OCI-M2 (cell line): ENCODE measurements around the gene UTP18.
"Not testable (repeated sequence)": the region's sequence is repeated elsewhere in the genome, so short reads cannot be mapped to it uniquely, and the experiment has no call there.

Experiments used
- DNase-seq: peaks from one replicate; lab custom pipeline; 2025; ENCODE audit not compliant: unreplicated experiment; lab: John Stamatoyannopoulos, UW

UTP18 gene

GRCh38 chr17:51330861-51331503 lies 70.6 kb downstream of the UTP18 start:
- not testable (repeated sequence) for DNase-seq

- no peak for DNase-seq
Measured at GRCh38 chr17:51335006-51335590, 74.8 kb downstream of the UTP18 start.

- no peak for DNase-seq
Measured at GRCh38 chr17:51335883-51336822, 75.8 kb downstream of the UTP18 start.

GRCh38 chr17:51341457-51341856 lies 81.1 kb downstream of the UTP18 start:
- no peak for DNase-seq

- DNase-seq: no peak
Measured at GRCh38 chr17:51342257-51342656, 81.9 kb downstream of the UTP18 start.

GRCh38 chr17:51344532-51344931 lies 84.2 kb downstream of the UTP18 start:
- DNase-seq: no peak

GRCh38 chr17:51346218-51346982 lies 86.1 kb downstream of the UTP18 start:
- DNase-seq: no peak
